GM12801 (cell line): ENCODE results near the gene ALK.

Source experiments
- TF ChIP-seq, protein P1 (sequence below): IDR thresholded peaks from one replicate; pipeline ENCODE4 v1.5.1; 2011; ENCODE audit warnings: control low read depth; ENCODE audit not compliant: insufficient read length; ENCODE audit errors: extremely low read depth

ALK gene

GRCh38 chr2:29182334-29182733 lies 739.1 kb downstream of the ALK start:
- TF ChIP-seq, protein P1, sequence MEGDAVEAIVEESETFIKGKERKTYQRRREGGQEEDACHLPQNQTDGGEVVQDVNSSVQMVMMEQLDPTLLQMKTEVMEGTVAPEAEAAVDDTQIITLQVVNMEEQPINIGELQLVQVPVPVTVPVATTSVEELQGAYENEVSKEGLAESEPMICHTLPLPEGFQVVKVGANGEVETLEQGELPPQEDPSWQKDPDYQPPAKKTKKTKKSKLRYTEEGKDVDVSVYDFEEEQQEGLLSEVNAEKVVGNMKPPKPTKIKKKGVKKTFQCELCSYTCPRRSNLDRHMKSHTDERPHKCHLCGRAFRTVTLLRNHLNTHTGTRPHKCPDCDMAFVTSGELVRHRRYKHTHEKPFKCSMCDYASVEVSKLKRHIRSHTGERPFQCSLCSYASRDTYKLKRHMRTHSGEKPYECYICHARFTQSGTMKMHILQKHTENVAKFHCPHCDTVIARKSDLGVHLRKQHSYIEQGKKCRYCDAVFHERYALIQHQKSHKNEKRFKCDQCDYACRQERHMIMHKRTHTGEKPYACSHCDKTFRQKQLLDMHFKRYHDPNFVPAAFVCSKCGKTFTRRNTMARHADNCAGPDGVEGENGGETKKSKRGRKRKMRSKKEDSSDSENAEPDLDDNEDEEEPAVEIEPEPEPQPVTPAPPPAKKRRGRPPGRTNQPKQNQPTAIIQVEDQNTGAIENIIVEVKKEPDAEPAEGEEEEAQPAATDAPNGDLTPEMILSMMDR: no peak

- TF ChIP-seq, protein P1: no peak
Measured at GRCh38 chr2:29175338-29175737, 746.0 kb downstream of the ALK start.

GRCh38 chr2:29174937-29175336 lies 746.4 kb downstream of the ALK start:
- TF ChIP-seq, protein P1: no peak

DNA sequence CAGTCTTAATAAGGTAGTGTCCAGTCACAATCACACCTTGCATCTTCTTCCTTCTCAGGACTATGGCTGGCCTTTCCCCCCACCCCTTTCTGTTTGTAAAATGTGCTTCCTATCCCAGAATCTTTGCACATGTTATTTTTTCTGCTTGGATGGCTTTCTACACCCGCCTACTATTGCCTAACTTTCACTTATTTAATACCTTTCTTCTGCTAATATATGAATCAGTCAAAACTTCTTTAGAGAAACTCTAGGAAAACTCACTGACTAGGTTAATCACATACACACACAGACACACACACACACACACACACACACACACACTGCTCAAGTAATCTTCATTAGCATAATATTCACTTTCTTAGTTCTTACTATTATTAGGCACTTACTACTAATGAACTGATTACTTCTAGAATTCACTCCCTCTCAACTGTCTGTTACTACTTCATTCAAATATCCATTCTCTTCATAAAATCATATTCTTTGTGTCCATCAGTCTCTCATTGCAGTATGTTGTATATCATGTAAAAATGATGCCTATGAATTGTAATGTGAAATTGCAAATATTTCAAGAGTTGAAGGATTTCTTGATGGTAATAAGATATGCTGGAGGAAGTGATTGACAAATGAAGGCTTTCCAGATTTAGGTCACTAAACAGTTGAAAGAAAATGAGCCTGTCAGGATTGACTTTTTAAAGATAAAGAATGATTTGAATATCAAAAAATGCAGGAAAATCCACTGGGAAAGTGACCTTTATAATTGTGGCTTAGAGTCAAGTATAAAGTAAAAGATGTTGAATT lies 754.9 kb downstream of the ALK start:
- TF ChIP-seq, protein P1: no peak

- TF ChIP-seq, protein P1: no peak
Measured at GRCh38 chr2:29165362-29166241, 755.8 kb downstream of the ALK start.

DNA sequence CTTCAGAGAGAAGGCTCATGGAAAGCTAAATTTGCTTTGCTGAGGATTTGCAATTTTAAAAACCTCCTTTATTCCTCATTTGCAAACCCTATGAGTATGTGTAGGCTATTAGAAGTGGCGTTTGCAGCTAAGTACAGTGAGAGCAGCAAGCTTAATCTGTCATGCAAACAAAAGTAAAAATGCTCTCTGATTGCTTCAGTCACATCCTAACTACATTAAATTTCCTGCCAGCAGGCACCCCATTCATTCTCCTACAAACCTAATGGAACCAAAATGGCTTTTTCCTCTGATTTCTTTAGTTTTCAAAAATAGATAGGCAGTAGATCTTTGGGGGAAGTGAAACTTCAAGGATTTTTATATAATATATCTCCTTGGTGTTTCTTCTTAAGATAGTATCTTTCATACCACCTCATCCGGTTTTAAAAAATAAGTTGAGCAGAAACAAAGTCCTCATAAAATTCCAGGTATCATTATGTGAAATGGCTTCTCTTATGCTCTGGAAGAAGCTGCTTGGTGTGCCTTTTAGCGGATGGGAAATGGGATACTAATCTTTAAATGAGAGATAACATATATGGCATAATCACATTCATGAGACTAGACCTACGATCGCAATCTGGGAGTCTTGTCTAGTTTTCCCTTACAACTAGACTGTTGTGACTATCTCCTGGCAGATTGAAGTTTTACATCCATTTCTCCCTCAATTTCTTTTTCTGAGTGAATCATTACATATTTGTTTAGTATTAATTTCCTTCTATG lies 757.1 kb downstream of the ALK start:
- TF ChIP-seq, protein P1: no peak
